Activated CD4-positive, alpha-beta memory T cell treated with anti-CD3 and anti-CD28 coated beads for 36 hours (primary cell): ENCODE results near the gene PLVAP. TPM values are rescaled to one million over a fixed set of nuclear protein-coding genes. Genes with fewer than 3 reads are reported as not detected.

Experiments used
- CTCF ChIA-PET: fragments of 350-600 bp; sonication (Branson Sonifier 250); formaldehyde crosslinking; loops from one replicate; lab custom pipeline; 2021; ENCODE audit warnings: antibody characterized with exemption, inconsistent platforms; lab: Charles Lee
- POLR2A ChIA-PET: fragments of 350-600 bp; sonication (Branson Sonifier 250); formaldehyde crosslinking; loops from one replicate; lab custom pipeline; 2021; ENCODE audit warnings: antibody characterized with exemption; lab: Charles Lee
- DNase-seq: peaks from one replicate; pipeline ENCODE4 v3.0.0-alpha.2; 2020
- H3K27ac Mint-ChIP-seq: one replicate; pipeline ENCODE4 v1.8.0; 2021; ENCODE audit warnings: mixed read lengths
- H3K27me3 Mint-ChIP-seq: one replicate; pipeline ENCODE4 v1.8.0; 2021; ENCODE audit warnings: mixed read lengths
- H3K36me3 Mint-ChIP-seq: one replicate; pipeline ENCODE4 v1.8.0; 2021; ENCODE audit warnings: mixed read lengths
- H3K4me1 Mint-ChIP-seq: one replicate; pipeline ENCODE4 v1.8.0; 2021; ENCODE audit warnings: low read depth, mixed read lengths
- H3K4me3 Mint-ChIP-seq: one replicate; pipeline ENCODE4 v1.8.0; 2021; ENCODE audit warnings: mild to moderate bottlenecking, mixed read lengths
- H3K9me3 Mint-ChIP-seq: one replicate; pipeline ENCODE4 v1.8.0; 2021; ENCODE audit warnings: mixed read lengths
- intact Hi-C: fragments of 100-400 bp; cut with micrococcal nuclease; formaldehyde crosslinking; loops from one replicate; pipeline ENCODE4 v1.15.1; 2023
- total RNA-seq, 2 experiments: library from RNA; stranded (reverse); gene quantifications; one replicate each; pipeline ENCODE4 v1.2.3, GENCODE V29; 2021

The PLVAP gene
- total RNA-seq, 2 experiments from 2014 or later: 0.14 TPM; not detected in 1

DNA sequence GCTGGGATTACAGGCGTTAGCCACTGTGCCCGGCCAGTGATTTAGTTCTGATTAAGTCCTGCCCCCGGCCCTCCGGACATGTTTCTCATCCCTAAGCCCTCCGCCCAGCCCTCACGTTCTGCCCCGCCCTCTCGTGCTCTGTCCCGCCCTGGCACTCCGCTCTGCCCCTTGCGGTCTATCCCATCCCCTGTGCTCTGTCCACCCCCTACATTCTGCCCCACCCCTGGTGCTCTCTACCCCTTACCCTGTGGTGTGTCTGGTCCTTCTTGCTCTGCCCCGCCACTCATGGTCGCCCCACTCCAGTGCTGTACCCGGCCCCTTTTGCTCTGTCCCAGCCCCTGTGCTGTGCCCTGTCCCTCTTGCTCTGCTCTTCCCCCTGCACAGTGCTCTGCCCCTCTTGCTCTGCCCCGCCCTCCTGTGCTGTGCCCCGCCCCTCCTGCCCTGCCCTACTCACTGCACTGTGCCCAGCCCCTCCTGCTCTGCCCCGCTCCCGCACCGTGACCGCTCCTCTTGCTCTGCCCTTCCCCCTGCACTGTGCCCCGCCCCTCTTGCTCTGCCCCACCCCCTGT is 36.8 kb downstream of the PLVAP start:
- H3K27me3 Mint-ChIP-seq: no peaks in the 10 kb centered on the region
- H3K4me3 Mint-ChIP-seq: no peak overlapping the region
- H3K36me3 Mint-ChIP-seq: peaks cover 4% of the 10 kb centered on the region
- peaks cover 16% of the 10 kb centered on the region for H3K4me1 Mint-ChIP-seq
- intact Hi-C loops: no loop called here
- ChIA-PET CTCF (interaction anchor here (1.2 kb wide), 1 partner anchor 46 kb away, joined by 3 read pairs; no protein-coding TSS in a partner anchor), POLR2A (no interaction called here)
- no peaks in the 10 kb centered on the region for H3K9me3 Mint-ChIP-seq
- DNase-seq: no peak
- H3K27ac Mint-ChIP-seq: no peak overlapping the region

DNA sequence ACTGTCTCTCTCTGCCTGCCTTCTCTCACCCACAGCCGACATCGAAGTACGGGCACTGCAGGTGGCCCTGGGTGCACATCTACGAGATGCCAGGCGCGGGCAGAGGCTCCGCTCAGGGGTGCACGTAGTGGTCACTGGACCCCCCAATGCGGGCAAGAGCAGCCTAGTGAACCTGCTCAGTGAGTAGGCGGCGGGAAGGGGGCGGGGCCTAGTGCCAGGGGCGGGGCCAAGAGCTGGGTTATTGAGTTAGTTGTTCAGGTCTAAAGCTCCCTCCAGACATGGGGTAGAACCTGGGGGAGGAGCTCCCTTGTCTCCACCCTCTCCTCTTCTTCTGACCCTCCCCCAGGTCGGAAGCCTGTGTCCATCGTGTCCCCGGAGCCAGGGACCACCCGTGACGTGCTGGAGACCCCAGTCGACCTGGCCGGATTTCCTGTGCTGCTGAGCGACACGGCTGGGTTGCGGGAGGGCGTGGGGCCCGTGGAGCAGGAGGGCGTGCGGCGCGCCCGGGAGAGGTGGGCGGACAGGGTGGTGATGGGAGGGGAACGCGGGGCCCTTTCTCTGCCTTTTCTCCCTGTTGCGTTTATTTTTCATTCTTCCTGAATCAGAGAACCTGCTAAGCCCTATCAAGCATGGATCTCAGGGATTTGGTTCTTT is 37.9 kb downstream of the PLVAP start:
- Mint-ChIP-seq H3K4me3 (peak overlapping the region; percentile 93), H3K9me3 (no peaks in the 10 kb centered on the region), H3K27me3 (no peaks in the 10 kb centered on the region), H3K36me3 (peaks cover 4% of the 10 kb centered on the region), H3K27ac (no peak overlapping the region), H3K4me1 (peaks cover 21% of the 10 kb centered on the region)
- ChIA-PET POLR2A (no interaction called here), CTCF (interaction anchor here (1.2 kb wide), 2 partner anchors 34 to 47 kb away, joined by 3 to 6 read pairs; no protein-coding TSS in a partner anchor)
- intact Hi-C loops: loop anchor here (5.0 kb wide), 1 partner anchor 128 kb away; no protein-coding TSS in a partner anchor
- DNase-seq: peak; percentile 79

DNA sequence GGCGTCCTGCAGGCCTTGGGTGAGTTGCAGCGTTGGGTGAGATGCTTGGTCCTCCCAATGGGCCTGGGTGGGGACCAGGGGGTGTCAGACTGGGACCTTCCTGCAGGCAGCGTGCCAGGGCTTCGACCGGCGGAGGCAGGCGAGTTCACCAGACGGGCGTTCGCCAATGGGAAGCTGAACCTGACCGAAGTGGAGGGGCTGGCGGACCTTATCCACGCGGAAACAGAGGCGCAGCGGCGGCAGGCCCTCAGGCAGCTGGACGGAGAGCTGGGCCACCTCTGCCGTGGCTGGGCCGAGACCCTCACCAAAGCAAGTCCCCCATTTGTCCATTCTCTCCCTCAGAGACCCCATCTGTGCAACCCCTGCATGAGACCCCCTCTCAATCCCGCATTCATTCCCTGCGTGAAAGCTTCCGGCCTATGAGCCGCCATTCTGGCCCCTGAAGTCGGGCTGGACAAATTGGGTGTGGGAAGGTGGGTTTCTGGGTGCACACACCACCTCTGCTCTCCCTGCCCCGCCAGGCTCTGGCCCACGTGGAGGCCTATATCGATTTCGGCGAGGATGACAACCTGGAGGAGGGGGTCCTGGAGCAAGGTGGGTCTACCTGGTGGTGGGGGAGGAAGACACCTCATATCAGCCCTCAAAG is 38.6 kb downstream of the PLVAP start:
- CTCF ChIA-PET: interaction anchor here (1.2 kb wide), 1 partner anchor 33 kb away, joined by 6 read pairs; no protein-coding TSS in a partner anchor
- H3K36me3 Mint-ChIP-seq: peaks cover 2% of the 10 kb centered on the region
- intact Hi-C loops: loop anchor here (5.0 kb wide), 1 partner anchor 129 kb away; no protein-coding TSS in a partner anchor

DNA sequence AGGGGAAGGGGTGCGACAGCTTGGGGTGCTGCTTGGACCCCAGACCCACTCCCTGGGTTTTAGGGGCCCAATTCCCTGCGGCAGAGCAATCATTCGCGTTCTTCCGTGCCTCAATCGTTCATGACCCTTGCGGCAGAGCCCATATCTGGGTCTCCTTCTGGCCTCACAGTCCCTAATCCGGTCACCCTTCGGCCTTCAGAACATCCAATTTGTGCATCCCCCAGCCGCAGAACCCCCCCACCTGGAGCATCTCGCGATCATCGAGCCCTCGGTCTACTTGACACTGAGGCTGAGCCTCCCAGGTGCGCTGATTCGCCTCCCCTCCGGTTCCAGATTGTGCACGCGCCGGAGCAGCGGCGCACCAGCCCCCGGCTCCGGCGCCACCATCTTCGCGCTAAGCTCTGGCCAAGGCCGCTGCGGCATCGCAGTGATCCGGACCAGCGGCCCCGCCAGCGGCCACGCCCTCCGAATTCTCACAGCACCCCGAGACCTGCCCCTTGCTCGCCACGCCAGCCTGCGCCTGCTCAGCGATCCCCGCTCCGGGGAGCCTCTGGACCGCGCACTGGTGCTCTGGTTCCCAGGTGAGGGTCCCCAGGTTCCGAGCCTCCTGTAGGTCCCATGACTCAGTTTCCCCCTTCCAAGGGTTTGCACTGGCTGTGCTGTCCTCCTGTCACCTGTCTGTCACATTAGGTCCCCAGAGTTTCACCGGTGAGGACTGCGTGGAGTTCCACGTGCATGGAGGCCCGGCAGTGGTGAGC is 39.3 kb downstream of the PLVAP start:
- DNase-seq: peak; percentile 52
- intact Hi-C loops: loop anchor here (1.0 to 5.0 kb wide), 3 partner anchors 33 to 217 kb away; partner anchors contain the start of genes COLGALT1 and MRPL34

More for the DNA sequence above, 38.6 kb downstream of the PLVAP start:
- DNase-seq: no peak
- H3K4me1 Mint-ChIP-seq: peaks cover 25% of the 10 kb centered on the region
- POLR2A ChIA-PET: no interaction called here
- H3K27ac Mint-ChIP-seq: no peak overlapping the region
- H3K4me3 Mint-ChIP-seq: peak overlapping the region; percentile 93
- H3K27me3 Mint-ChIP-seq: no peaks in the 10 kb centered on the region
- no peaks in the 10 kb centered on the region for H3K9me3 Mint-ChIP-seq

DNA sequence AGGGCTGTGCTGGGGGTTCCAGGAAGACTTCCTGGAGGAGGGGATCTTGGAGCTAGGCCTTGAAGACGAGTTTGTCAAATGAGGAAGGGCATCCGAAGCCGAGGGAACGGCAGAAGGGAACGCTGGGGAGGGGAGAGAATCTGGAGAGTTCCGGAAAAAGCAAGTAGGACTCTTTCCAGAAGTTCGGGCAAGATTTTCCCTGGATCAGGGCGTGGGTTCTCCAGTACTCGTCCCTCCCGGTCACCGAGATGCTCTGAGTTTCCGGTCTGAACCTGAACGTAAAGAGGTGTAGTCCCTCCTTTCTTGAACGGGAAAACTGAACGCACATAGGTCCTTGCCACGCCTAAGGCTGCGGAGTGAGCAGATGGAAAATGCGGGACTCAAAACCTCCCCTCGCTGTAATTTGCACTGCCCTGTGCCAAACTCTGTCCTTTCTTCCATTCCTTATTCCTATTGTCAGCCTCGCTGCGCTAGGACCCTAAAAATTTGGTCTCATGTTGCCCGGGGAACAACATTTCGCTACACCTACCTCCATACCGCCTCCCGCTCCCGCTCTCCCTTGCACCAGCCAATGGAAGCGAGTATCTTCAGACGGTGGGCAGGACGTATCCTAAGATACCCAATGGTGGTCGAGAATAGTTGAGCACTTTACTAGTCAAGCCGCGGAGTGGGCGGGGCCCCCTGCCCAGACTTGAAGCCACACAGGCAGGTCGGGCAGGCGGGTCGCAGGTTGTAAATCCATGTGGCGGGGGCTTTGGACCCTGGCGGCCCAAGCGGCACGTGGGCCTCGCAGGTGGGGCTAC is 40.1 kb downstream of the PLVAP start, which contains the start of gene GTPBP3:
Gene GTPBP3, plus strand, starts transcription at position 682 of the 803 bp plus-strand sequence. Its CDS starts 59 bp downstream, at position 741.
- peak within 1 kb of the TSS; percentile 93 for H3K4me3 Mint-ChIP-seq
- H3K27me3 Mint-ChIP-seq: no peaks in the 10 kb centered on the region
- peak; percentile 98 for DNase-seq
- H3K9me3 Mint-ChIP-seq: no peaks in the 10 kb centered on the region
- H3K27ac Mint-ChIP-seq: peak within 1 kb of the TSS; percentile 93
- POLR2A ChIA-PET: no interaction called here
- intact Hi-C loops: loop anchor here (1.0 to 5.0 kb wide), 3 partner anchors 32 to 218 kb away; partner anchors contain the start of genes COLGALT1 and MRPL34
- peaks cover 2% of the 10 kb centered on the region for H3K36me3 Mint-ChIP-seq
- peaks cover 28% of the 10 kb centered on the region for H3K4me1 Mint-ChIP-seq
- CTCF ChIA-PET: interaction anchor here (1.4 kb wide), 1 partner anchor 28 kb away, joined by 11 read pairs; the partner anchor contains the start of gene DDA1

More for the DNA sequence above, 39.3 kb downstream of the PLVAP start:
- Mint-ChIP-seq H3K4me3 (peak overlapping the region; percentile 93), H3K9me3 (no peaks in the 10 kb centered on the region), H3K36me3 (peaks cover 2% of the 10 kb centered on the region), H3K4me1 (peaks cover 28% of the 10 kb centered on the region), H3K27me3 (no peaks in the 10 kb centered on the region), H3K27ac (peak overlapping the region; percentile 93)
- ChIA-PET CTCF (no interaction called here), POLR2A (no interaction called here)

DNA sequence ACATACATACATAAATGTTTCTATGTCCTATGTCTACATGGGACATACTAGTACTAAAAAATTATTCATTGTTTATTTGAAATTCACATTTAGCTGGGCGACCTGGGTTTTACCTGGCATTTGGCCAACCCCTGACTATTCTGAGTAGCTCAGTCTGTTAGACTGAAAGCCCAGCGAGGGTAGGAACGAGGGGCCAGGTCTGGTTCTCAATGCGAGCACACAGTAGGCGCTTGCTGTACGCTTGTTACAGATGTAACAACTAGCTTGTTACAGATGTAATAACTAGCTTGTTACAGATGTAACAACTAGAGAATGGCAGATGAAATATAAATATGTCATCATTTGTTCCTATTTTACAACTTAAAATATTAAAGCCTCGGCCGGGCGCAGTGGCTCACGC is 41.6 kb downstream of the PLVAP start:
- Mint-ChIP-seq H3K36me3 (peaks cover 2% of the 10 kb centered on the region), H3K27me3 (no peaks in the 10 kb centered on the region), H3K9me3 (no peaks in the 10 kb centered on the region), H3K27ac (no peak overlapping the region), H3K4me3 (peak overlapping the region; percentile 12), H3K4me1 (peaks cover 28% of the 10 kb centered on the region)
- intact Hi-C loops: loop anchor here (2.0 to 5.0 kb wide), 2 partner anchors 55 to 132 kb away; no protein-coding TSS in a partner anchor
- ChIA-PET CTCF (interaction anchor here (0.6 to 1.4 kb wide), 7 partner anchors 27 to 161 kb away, joined by 3 to 11 read pairs (median 3); partner anchors contain the start of genes DDA1 and MRPL34), POLR2A (interaction anchor here (1.0 to 3.2 kb wide), 2 partner anchors 27 to 43 kb away, joined by 3 to 15 read pairs; partner anchors contain the start of gene DDA1)
- DNase-seq: no peak

DNA sequence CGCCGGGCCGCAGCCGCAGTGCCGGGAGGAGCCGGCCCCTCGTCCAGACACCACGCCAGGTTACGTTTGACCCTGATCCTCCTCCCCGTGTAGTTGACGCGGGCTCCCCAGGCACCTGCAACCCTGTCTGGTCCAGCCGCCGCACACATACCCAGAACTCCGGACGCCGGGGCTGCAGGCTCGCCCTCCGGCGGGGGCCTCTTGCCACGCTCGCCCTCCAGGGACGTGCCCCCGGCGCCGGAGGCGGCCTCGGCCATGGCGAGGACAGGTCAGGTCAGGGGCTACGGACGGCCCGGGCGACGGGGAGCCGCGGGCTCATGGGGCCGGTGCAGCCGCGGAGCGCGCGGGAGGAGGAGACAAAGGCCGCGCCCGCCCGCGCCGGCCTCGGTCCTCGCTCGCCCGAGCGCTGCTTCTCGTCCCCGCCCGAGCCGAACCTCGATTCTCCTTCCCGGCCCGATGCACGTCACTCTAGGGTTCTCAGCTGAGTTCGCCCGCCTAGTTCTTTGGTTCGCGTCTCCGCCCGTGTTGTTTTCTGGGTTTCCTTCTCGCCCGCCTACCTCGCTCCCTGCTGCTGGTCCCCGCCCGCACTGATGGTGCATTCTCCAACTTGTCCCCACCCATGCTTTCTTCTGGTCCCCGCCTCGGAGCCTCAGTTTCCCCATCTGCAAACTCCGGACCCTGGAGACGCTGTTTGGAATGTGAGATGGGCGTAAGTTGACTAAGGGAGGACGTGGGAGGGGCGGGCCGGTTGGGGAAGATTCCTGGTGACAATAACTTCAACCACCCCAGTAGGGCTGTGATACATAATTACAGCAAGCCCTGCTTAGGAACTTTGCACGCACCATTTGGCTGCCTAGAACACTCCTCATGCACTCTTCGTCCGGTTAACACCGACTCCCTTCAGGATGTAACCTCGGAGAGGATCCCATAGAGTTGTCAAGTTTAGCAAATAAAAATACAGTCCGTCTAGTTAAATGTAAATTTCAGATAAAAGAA is 42.4 kb downstream of the PLVAP start, which contains the start of gene ANO8:
Gene ANO8, minus strand, starts transcription at position 442 of the 996 bp plus-strand sequence. Its CDS starts 185 bp downstream, at position 257.
- H3K27me3 Mint-ChIP-seq: no peaks in the 10 kb centered on the region
- H3K9me3 Mint-ChIP-seq: no peaks in the 10 kb centered on the region
- peak within 1 kb of the TSS; percentile 79 for H3K4me3 Mint-ChIP-seq
- H3K4me1 Mint-ChIP-seq: peaks cover 31% of the 10 kb centered on the region
- peak within 1 kb of the TSS; percentile 42 for H3K27ac Mint-ChIP-seq
- POLR2A ChIA-PET: interaction anchor here (0.7 to 3.2 kb wide), 5 partner anchors 26 to 57 kb away, joined by 3 to 15 read pairs (median 3); partner anchors contain the start of genes DDA1 and MRPL34
- intact Hi-C loops: loop anchor here (1.0 to 5.0 kb wide), 3 partner anchors 25 to 133 kb away; partner anchors contain the start of gene DDA1
- peak; percentile 97 for DNase-seq
- peaks cover 2% of the 10 kb centered on the region for H3K36me3 Mint-ChIP-seq
- CTCF ChIA-PET: interaction anchor here (0.9 to 2.1 kb wide), 9 partner anchors 11 to 162 kb away, joined by 3 to 6 read pairs (median 3); partner anchors contain the start of gene MRPL34

DNA sequence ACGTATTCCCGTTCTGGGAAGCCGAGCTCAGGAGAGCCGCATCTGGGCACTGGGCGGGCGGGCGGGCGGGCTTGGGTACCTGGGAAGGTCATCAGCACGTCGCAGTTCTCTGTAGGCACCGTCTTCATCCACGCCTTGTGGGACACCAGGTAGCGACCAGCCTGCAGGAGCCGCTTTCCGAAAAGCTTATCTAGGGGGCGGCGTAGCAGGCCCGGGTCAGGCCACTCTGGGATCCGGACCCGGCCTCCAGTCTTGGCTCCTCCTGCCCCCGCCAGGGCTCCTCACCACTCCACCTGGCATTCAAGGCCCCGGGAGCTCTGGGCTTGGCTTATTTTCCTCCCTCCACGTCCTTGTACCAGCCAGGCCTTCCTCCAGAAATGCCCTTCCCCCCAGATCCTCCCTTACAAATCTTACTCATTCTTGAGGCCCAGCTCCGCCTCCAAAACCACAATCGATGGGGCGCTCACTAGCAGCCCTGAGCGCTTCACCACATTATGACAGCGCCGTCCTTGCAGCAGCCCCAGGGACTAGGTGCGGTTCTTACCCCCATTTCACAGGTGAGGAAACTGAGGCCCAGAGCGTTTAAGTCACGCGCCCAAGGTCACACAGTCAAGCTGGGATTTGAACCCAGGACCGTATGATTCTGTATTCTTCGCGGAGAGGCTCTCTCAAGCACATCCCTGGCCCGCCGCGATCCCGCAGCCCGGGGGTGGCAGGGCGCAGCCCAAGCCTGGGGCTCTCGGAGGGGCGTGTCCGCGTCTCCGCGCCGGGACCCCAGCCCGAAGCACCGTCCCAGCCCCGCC is 43.3 kb downstream of the PLVAP start:
- H3K27ac Mint-ChIP-seq: peak overlapping the region; percentile 42
- ChIA-PET POLR2A (interaction anchor here (1.1 to 3.2 kb wide), 4 partner anchors 16 to 55 kb away, joined by 3 to 15 read pairs (median 7); partner anchors contain the start of genes DDA1 and MRPL34), CTCF (interaction anchor here (0.8 to 2.1 kb wide), 7 partner anchors 9 to 53 kb away, joined by 3 to 6 read pairs (median 3); no protein-coding TSS in a partner anchor)
- DNase-seq: peak; percentile 89
- H3K27me3 Mint-ChIP-seq: no peaks in the 10 kb centered on the region
- no peaks in the 10 kb centered on the region for H3K9me3 Mint-ChIP-seq
- intact Hi-C loops: loop anchor here (1.0 to 2.0 kb wide), 2 partner anchors 25 to 57 kb away; partner anchors contain the start of gene DDA1
- peak overlapping the region; percentile 79 for H3K4me3 Mint-ChIP-seq
- H3K4me1 Mint-ChIP-seq: peaks cover 29% of the 10 kb centered on the region
- no peaks in the 10 kb centered on the region for H3K36me3 Mint-ChIP-seq
